ENCODE results near the gene CD80. TPM values are rescaled to one million over a fixed set of nuclear protein-coding genes. Genes with fewer than 3 reads are reported as not detected.

CD80 gene
- total RNA-seq, 4 donors from 2014 or later: not detected

GRCh38 chr3:119490153-119490552, 69.3 kb downstream of the CD80 start:
- Histone ChIP-seq H3K4me3 (no peak overlapping the region), H3K9me3 (no peaks in the 10 kb centered on the region), H3K27me3 (no peaks in the 10 kb centered on the region), H3K4me1 (no peaks in the 10 kb centered on the region), H3K27ac (no peak overlapping the region), H3K36me3 (peaks cover 65% of the 10 kb centered on the region)
- WGBS: 94% methylated on average over 2 of the region's 2 CpGs
- DNase-seq (ENCODE audit: low spot score in 2 of 2): no peak
- TF ChIP-seq POLR2A (IDR thresholded peaks at IDR 0.05) (no peak), EP300 (IDR thresholded peaks at IDR 0.05) (no peak), POLR2AphosphoS5 (IDR thresholded peaks at IDR 0.05) (no peak)
- TF ChIP-seq, protein P1, sequence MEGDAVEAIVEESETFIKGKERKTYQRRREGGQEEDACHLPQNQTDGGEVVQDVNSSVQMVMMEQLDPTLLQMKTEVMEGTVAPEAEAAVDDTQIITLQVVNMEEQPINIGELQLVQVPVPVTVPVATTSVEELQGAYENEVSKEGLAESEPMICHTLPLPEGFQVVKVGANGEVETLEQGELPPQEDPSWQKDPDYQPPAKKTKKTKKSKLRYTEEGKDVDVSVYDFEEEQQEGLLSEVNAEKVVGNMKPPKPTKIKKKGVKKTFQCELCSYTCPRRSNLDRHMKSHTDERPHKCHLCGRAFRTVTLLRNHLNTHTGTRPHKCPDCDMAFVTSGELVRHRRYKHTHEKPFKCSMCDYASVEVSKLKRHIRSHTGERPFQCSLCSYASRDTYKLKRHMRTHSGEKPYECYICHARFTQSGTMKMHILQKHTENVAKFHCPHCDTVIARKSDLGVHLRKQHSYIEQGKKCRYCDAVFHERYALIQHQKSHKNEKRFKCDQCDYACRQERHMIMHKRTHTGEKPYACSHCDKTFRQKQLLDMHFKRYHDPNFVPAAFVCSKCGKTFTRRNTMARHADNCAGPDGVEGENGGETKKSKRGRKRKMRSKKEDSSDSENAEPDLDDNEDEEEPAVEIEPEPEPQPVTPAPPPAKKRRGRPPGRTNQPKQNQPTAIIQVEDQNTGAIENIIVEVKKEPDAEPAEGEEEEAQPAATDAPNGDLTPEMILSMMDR (IDR thresholded peaks at IDR 0.05): no peak

GRCh38 chr3:119485563-119485962, 73.9 kb downstream of the CD80 start:
- 97% methylated on average over 2 of the region's 2 CpGs for WGBS
- Histone ChIP-seq H3K27ac (no peak overlapping the region), H3K36me3 (peaks cover 69% of the 10 kb centered on the region), H3K4me3 (no peak overlapping the region), H3K9me3 (no peaks in the 10 kb centered on the region), H3K27me3 (no peaks in the 10 kb centered on the region), H3K4me1 (no peaks in the 10 kb centered on the region)
- TF ChIP-seq POLR2A (IDR thresholded peaks at IDR 0.05): no peak
- TF ChIP-seq, protein P1 (IDR thresholded peaks at IDR 0.05): no peak
- TF ChIP-seq POLR2AphosphoS5 (IDR thresholded peaks at IDR 0.05): no peak
- no peak for TF ChIP-seq EP300 (IDR thresholded peaks at IDR 0.05)
- no peak for DNase-seq (ENCODE audit: low spot score in 2 of 2)

DNA sequence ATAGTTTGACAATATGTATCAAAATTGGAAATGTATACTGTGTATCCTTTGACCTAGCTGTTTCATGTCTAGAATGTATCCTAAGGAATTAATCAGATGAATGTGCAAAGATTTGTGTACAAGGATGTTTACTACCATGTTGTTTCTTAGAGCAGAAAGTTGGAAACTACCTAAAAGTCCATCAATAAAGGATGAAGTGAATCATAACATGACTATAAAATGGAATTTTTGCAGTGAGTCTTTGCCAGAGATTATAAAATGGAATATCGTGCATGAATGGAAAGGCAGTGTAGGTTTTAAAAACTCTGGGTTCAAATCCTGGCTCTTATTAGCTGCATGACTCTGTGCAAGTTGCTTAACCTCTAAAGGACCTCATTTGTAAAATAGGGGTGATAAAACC, 76.3 kb downstream of the CD80 start:
- no peaks in the 10 kb centered on the region for H3K27me3 ChIP-seq
- no peaks in the 10 kb centered on the region for H3K9me3 ChIP-seq
- no peak overlapping the region for H3K4me3 ChIP-seq
- no peak for DNase-seq (ENCODE audit: low spot score in 2 of 2)
- WGBS: 56% methylated on average over 1 of the region's 1 CpG
- no peak overlapping the region for H3K27ac ChIP-seq
- H3K36me3 ChIP-seq: peaks cover 57% of the 10 kb centered on the region
- no peak for TF ChIP-seq POLR2AphosphoS5 (IDR thresholded peaks at IDR 0.05)
- TF ChIP-seq, protein P1 (IDR thresholded peaks at IDR 0.05): no peak
- no peaks in the 10 kb centered on the region for H3K4me1 ChIP-seq

DNA sequence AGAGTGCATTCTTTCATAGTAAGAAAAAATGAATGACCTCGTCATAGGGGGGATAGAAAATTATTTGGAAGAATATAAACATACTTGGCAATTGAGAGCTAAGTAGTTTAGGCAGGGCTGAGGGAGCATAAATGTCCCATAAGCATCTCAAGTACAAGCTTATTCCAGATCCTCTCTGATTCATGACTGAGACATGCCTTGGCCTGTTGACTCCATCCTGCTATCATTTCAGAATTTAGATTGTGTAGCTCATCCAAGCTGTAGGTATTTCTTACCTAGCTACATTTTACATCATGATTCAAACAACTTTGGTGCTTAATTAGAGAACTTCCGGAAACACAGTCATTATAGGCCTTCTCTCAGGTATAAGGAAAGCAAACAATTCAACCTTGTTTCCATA, 78.3 kb downstream of the CD80 start:
- no peak overlapping the region for H3K4me3 ChIP-seq
- no peaks in the 10 kb centered on the region for H3K27me3 ChIP-seq
- no peak for DNase-seq (ENCODE audit: low spot score in 2 of 2)
- no peaks in the 10 kb centered on the region for H3K9me3 ChIP-seq
- 61% methylated on average over 2 of the region's 2 CpGs for WGBS
- peaks cover 54% of the 10 kb centered on the region for H3K36me3 ChIP-seq
- no peak for TF ChIP-seq EP300 (IDR thresholded peaks at IDR 0.05)
- no peak for TF ChIP-seq POLR2AphosphoS5 (IDR thresholded peaks at IDR 0.05)
- TF ChIP-seq, protein P1 (IDR thresholded peaks at IDR 0.05): no peak
- TF ChIP-seq POLR2A (IDR thresholded peaks at IDR 0.05): no peak
- H3K27ac ChIP-seq: no peak overlapping the region
- no peaks in the 10 kb centered on the region for H3K4me1 ChIP-seq

Other genes with a start within 250 kb of the CD80 start
- gene TMEM39A, start 96.0 kb downstream of the CD80 start, total RNA-seq: 10 to 100 TPM; 21.0 to 29.8 (median 27.5) TPM
- gene POGLUT1, start 90.7 kb downstream of the CD80 start, total RNA-seq: 10 to 100 TPM; 17.7 to 25.6 (median 21.9) TPM
- gene TIMMDC1, start 61.1 kb downstream of the CD80 start, total RNA-seq: 10 to 100 TPM; 41.6 to 55.7 (median 46.2) TPM
- gene ADPRH, start 19.9 kb upstream of the CD80 start, total RNA-seq: 1 to 10 TPM; 1.3 to 3.9 (median 2.3) TPM
- 1 to 10 TPM in 2 of 4 donors, under 1 TPM in 1, not detected in 1; 0.39 to 1.8 (median 1.4) TPM for gene PLA1A, start 38.3 kb upstream of the CD80 start, total RNA-seq
- gene POPDC2, start 101.0 kb upstream of the CD80 start, total RNA-seq: 1 to 10 TPM in 3 of 4 donors, under 1 TPM in 1; 0.68 to 4.5 (median 3.4) TPM
- gene COX17, start 117.8 kb upstream of the CD80 start, total RNA-seq: 10 to 100 TPM; 22.1 to 29.8 (median 26.0) TPM
- 1 to 10 TPM in 3 of 4 donors, under 1 TPM in 1; 0.34 to 9.5 (median 1.9) TPM for gene CFAP91, start 143.4 kb upstream of the CD80 start, total RNA-seq
- not detected for gene NR1I2, start 222.5 kb upstream of the CD80 start, total RNA-seq